Liver (tissue), 9 donors: Measurements from ENCODE around the gene GIMAP8. TPM values are rescaled to one million over a fixed set of nuclear protein-coding genes. Genes with fewer than 3 reads are reported as not detected.

Source experiments
- DNase-seq: peaks from one replicate; pipeline ENCODE4 v3.0.0-alpha.2; 2017; ENCODE audit warnings: low spot score
- H3K27ac ChIP-seq, 2 donors: one replicate each; pipeline ENCODE4 v1.7.0; 2013; ENCODE audit warnings: inconsistent platforms in 2 of 2, low read length in 2 of 2, control low read depth in 1 of 2, low read depth in 1 of 2, mild to moderate bottlenecking in 1 of 2
- H3K27me3 ChIP-seq, 4 donors: one replicate each; pipeline versions ENCODE4 v1.6.1 to v1.7.0; 2013; ENCODE audit warnings: low read length in 3 of 4, inconsistent platforms in 1 of 4, mild to moderate bottlenecking in 1 of 4, moderate library complexity in 1 of 4; ENCODE audit not compliant: control insufficient read depth in 4 of 4, insufficient read depth in 4 of 4
- H3K36me3 ChIP-seq, 4 donors: one replicate each; pipeline versions ENCODE4 v1.6.1 to v1.7.0; 2013; ENCODE audit warnings: low read length in 3 of 4, mild to moderate bottlenecking in 3 of 4, low read depth in 1 of 4, moderate library complexity in 1 of 4; ENCODE audit not compliant: control insufficient read depth in 4 of 4, insufficient read depth in 3 of 4
- H3K4me1 ChIP-seq, 4 donors: one replicate each; pipeline versions ENCODE4 v1.6.1 to v1.7.0; 2013; ENCODE audit warnings: low read length in 3 of 4, mild to moderate bottlenecking in 3 of 4, moderate library complexity in 1 of 4; ENCODE audit not compliant: control insufficient read depth in 4 of 4, insufficient read depth in 4 of 4
- H3K4me3 ChIP-seq, 3 donors: one replicate each; pipeline versions ENCODE4 v1.6.1 to v1.7.0; 2013; ENCODE audit warnings: low read length in 3 of 3, control low read depth in 1 of 3, low read depth in 1 of 3, mild to moderate bottlenecking in 1 of 3
- H3K9ac ChIP-seq, 2 donors: one replicate each; pipeline ENCODE4 v1.7.0; 2013; ENCODE audit warnings: low read length in 2 of 2, mild to moderate bottlenecking in 2 of 2, moderate library complexity in 2 of 2, control low read depth in 1 of 2, low read depth in 1 of 2
- H3K9me3 ChIP-seq, 4 donors: one replicate each; pipeline versions ENCODE4 v1.6.1 to v1.7.0; 2013; ENCODE audit warnings: low read length in 3 of 4; ENCODE audit not compliant: control insufficient read depth in 4 of 4
- EGR1 ChIP-seq, 2 donors: IDR thresholded peaks; 2 replicates each; pipeline ENCODE4 v1.6.1; 2016 to 2018; ENCODE audit warnings: antibody characterized with exemption in 2 of 2, low read depth in 2 of 2
- FOXA1 ChIP-seq: IDR thresholded peaks from 2 replicates; pipeline ENCODE4 v1.6.1; 2016; ENCODE audit warnings: antibody characterized with exemption
- FOXA2 ChIP-seq: IDR thresholded peaks from 2 replicates; pipeline ENCODE4 v1.6.1; 2016; ENCODE audit warnings: antibody characterized with exemption
- GABPA ChIP-seq, 2 donors: IDR thresholded peaks in 1 of 2; conservative IDR thresholded peaks in 1 of 2; 2 replicates each; pipeline ENCODE4 v1.6.1; 2016; ENCODE audit warnings: antibody characterized with exemption in 2 of 2, mild to moderate bottlenecking in 1 of 2, moderate library complexity in 1 of 2
- HNF4A ChIP-seq, 2 donors: conservative IDR thresholded peaks; 2 replicates each; pipeline ENCODE4 v1.6.1; 2016; ENCODE audit warnings: antibody characterized with exemption in 2 of 2, mild to moderate bottlenecking in 2 of 2
- HNF4G ChIP-seq: IDR thresholded peaks from 2 replicates; pipeline ENCODE4 v1.6.1; 2016; ENCODE audit warnings: antibody characterized with exemption
- JUND ChIP-seq, 2 donors: IDR thresholded peaks; 2 replicates each; pipeline ENCODE4 v1.6.1; 2016; ENCODE audit warnings: antibody characterized with exemption in 2 of 2
- NR2F2 ChIP-seq: IDR thresholded peaks from 2 replicates; pipeline ENCODE4 v1.6.1; 2016; ENCODE audit warnings: antibody characterized with exemption
- RAD21 ChIP-seq, 2 donors: IDR thresholded peaks; 2 replicates each; pipeline ENCODE4 v1.6.1; 2016; ENCODE audit warnings: antibody characterized with exemption in 2 of 2, mild to moderate bottlenecking in 2 of 2
- RXRA ChIP-seq, 2 donors: IDR thresholded peaks; 2 replicates each; pipeline ENCODE4 v1.6.1; 2017 to 2018; ENCODE audit warnings: antibody characterized with exemption in 2 of 2, mild to moderate bottlenecking in 1 of 2
- SP1 ChIP-seq: IDR thresholded peaks from 2 replicates; pipeline ENCODE4 v1.6.1; 2018; ENCODE audit warnings: antibody characterized with exemption, mild to moderate bottlenecking
- TAF1 ChIP-seq: conservative IDR thresholded peaks from 2 replicates; pipeline ENCODE4 v1.6.1; 2016; ENCODE audit warnings: antibody characterized with exemption, mild to moderate bottlenecking
- YY1 ChIP-seq: IDR thresholded peaks from 2 replicates; pipeline ENCODE4 v1.6.1; 2016; ENCODE audit warnings: antibody characterized with exemption, mild to moderate bottlenecking
- WGBS: extraction: QIAGEN DNeasy Blood & Tissue Kit; methylation state at CpG from one replicate; pipeline ENCODE4 v1.1.7; 2013; 5-methylcytosine and 5-hydroxymethylcytosine counted together
- polyA plus RNA-seq, 2 donors: library from polyadenylated mRNA; stranded (reverse) in 1 of 2; unstranded in 1 of 2; fragments of 200-250 nt in 1 of 2; fragments of >200 nt in 1 of 2; fragmentation: Nextera tagmentation in 1 of 2; extraction: Ambion mirVana in 1 of 2; gene quantifications; one replicate each; pipeline versions ENCODE4 v1.2.1 to v1.2.3, GENCODE V29; 2013 to 2015
- total RNA-seq, 2 donors: library from RNA; depleted of rRNA; stranded (reverse); fragments of >200 nt; gene quantifications; one replicate each; pipeline ENCODE4 v1.2.3, GENCODE V29; 2014
- TF ChIP-seq, protein P1 (sequence below): IDR thresholded peaks from 2 replicates; pipeline ENCODE4 v1.6.1; 2016; ENCODE audit warnings: antibody characterized with exemption
- TF ChIP-seq, protein P2 (sequence below): IDR thresholded peaks from 2 replicates; pipeline ENCODE4 v1.6.1; 2016; ENCODE audit warnings: antibody characterized with exemption
- TF ChIP-seq, protein P3 (sequence below): IDR thresholded peaks from 2 replicates; pipeline ENCODE4 v1.6.1; 2016; ENCODE audit warnings: antibody characterized with exemption
- TF ChIP-seq, protein P4 (sequence below): fragments of 150-350 bp; IDR thresholded peaks from 2 replicates; pipeline ENCODE4 v1.5.1; 2017; ENCODE audit warnings: improper control_type of control experiment, low read depth, low read length; ENCODE audit not compliant: missing input control
- TF ChIP-seq, protein P5 (sequence below): IDR thresholded peaks from 2 replicates; pipeline ENCODE4 v1.6.1; 2016; ENCODE audit warnings: antibody characterized with exemption, mild to moderate bottlenecking
- donor health status: healthy.
- donor health status: healthy.
- donor health status: healthy.
- donor health status: healthy.
- donor health status: healthy.

GIMAP8 gene
- total and polyA plus RNA-seq, 4 donors: 1.6 to 9.4 (median 7.6) TPM

DNA sequence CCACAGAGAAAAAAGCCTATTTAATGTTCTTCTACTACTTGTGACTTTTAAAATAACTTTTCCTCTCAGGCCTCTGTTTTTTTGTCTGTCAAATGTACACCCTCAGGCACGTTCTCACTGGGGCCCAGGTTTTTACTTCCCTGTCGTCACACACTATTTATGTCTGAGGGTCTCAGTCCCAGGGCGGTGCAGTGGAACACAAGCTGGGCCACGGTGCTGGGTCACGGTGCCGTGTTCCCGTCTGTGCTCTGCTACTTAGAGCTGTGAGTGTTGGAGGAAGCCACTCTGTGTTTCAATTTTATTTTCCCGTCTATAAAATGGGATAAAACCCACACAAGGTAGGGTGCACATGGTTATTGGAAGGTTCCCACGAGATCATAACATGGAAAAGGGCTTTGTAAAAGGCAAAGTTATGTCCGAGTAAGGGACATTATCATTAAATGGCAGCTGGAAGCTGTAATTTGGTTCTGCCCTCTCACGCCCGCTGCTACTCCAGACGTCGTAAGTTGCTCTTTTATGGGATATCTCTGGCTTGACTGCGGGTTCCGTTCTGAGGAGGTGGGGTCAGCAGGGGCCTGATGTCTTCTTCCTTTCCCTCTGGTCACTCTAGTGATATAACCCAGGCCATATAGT lies 46.1 kb upstream of the GIMAP8 start:
- no peaks in the 10 kb centered on the region for H3K9me3 ChIP-seq
- WGBS: 55% methylated on average over 16 of the region's 16 CpGs

DNA sequence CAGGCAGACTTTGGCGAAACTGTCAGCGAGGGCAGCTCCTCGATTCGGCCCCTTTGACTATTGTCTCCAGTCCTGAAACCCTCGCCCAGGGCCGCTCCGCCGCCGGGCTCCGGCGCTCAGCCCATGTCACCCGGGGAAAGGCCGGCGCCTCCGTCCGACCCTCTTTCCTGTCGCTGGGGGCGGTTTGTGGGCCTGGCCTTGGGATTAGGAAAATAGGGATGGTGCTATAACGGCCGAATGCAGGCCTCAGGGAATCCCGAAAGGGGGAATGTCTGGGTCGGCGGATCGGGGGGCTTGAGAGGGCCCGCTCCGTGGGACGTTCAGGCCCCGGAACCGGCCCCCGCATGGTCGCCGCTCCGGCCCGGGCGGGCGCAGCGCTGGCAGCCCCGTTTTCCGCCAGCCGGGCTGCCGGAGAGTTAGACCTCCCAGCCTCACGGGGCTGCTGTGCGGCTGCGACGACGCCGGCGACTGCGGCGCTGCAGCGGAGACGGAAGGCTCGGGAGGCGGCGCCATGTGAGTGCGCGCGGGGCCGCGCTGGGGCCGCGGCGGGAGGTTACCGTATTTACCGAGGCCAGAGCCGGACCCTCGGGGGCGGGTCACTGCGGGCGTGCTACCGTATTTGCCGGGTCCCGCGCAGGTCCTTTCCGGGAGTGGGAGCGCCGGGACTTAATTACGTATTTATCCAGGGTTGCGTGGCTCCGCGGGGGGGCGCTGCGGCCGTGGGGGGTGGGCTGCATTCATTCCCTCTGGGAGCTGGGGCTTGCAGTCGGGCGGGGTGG lies 45.4 kb upstream of the GIMAP8 start:
- H3K4me3 ChIP-seq: peak overlapping the region; percentile 60 to 74 (median 61)
- under 1% methylated on average over 86 of the region's 86 CpGs for WGBS
- peak overlapping the region; percentile 72 to 90 for H3K9ac ChIP-seq
- no peaks in the 10 kb centered on the region for H3K27me3 ChIP-seq
- peak; percentile 85 for DNase-seq
- peak overlapping the region; percentile 90 to 92 for H3K27ac ChIP-seq
- H3K36me3 ChIP-seq: no peaks in the 10 kb centered on the region
- TF ChIP-seq YY1 (peak; percentile 68), FOXA1 (no peak), RXRA (IDR thresholded peaks at IDR 0.05) (peak; percentile 68 to 76), EGR1 (IDR thresholded peaks at IDR 0.05; ENCODE audit: low read depth in 2 of 2) (no peak), HNF4G (no peak), TAF1 (peak; percentile 43), HNF4A (conservative IDR thresholded peaks at IDR 0.05) (peak; percentile 27 to 36), FOXA2 (peak; percentile 33), RAD21 (IDR thresholded peaks at IDR 0.05) (peak in 1 of 2 donors; percentile 24), NR2F2 (no peak), JUND (IDR thresholded peaks at IDR 0.05) (no peak), SP1 (peak; percentile 42), GABPA (IDR thresholded peaks at IDR 0.05 in 1 of 2, conservative IDR thresholded peaks at IDR 0.05 in 1 of 2) (peak in 1 of 2 donors; percentile 21)
- TF ChIP-seq, protein P1, sequence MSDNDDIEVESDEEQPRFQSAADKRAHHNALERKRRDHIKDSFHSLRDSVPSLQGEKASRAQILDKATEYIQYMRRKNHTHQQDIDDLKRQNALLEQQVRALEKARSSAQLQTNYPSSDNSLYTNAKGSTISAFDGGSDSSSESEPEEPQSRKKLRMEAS: no peak
- TF ChIP-seq, protein P2, sequence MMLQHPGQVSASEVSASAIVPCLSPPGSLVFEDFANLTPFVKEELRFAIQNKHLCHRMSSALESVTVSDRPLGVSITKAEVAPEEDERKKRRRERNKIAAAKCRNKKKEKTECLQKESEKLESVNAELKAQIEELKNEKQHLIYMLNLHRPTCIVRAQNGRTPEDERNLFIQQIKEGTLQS: no peak
- TF ChIP-seq, protein P3, sequence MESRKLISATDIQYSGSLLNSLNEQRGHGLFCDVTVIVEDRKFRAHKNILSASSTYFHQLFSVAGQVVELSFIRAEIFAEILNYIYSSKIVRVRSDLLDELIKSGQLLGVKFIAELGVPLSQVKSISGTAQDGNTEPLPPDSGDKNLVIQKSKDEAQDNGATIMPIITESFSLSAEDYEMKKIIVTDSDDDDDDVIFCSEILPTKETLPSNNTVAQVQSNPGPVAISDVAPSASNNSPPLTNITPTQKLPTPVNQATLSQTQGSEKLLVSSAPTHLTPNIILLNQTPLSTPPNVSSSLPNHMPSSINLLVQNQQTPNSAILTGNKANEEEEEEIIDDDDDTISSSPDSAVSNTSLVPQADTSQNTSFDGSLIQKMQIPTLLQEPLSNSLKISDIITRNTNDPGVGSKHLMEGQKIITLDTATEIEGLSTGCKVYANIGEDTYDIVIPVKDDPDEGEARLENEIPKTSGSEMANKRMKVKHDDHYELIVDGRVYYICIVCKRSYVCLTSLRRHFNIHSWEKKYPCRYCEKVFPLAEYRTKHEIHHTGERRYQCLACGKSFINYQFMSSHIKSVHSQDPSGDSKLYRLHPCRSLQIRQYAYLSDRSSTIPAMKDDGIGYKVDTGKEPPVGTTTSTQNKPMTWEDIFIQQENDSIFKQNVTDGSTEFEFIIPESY: no peak
- TF ChIP-seq, protein P4, sequence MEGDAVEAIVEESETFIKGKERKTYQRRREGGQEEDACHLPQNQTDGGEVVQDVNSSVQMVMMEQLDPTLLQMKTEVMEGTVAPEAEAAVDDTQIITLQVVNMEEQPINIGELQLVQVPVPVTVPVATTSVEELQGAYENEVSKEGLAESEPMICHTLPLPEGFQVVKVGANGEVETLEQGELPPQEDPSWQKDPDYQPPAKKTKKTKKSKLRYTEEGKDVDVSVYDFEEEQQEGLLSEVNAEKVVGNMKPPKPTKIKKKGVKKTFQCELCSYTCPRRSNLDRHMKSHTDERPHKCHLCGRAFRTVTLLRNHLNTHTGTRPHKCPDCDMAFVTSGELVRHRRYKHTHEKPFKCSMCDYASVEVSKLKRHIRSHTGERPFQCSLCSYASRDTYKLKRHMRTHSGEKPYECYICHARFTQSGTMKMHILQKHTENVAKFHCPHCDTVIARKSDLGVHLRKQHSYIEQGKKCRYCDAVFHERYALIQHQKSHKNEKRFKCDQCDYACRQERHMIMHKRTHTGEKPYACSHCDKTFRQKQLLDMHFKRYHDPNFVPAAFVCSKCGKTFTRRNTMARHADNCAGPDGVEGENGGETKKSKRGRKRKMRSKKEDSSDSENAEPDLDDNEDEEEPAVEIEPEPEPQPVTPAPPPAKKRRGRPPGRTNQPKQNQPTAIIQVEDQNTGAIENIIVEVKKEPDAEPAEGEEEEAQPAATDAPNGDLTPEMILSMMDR: peak; percentile 3
- TF ChIP-seq, protein P5, sequence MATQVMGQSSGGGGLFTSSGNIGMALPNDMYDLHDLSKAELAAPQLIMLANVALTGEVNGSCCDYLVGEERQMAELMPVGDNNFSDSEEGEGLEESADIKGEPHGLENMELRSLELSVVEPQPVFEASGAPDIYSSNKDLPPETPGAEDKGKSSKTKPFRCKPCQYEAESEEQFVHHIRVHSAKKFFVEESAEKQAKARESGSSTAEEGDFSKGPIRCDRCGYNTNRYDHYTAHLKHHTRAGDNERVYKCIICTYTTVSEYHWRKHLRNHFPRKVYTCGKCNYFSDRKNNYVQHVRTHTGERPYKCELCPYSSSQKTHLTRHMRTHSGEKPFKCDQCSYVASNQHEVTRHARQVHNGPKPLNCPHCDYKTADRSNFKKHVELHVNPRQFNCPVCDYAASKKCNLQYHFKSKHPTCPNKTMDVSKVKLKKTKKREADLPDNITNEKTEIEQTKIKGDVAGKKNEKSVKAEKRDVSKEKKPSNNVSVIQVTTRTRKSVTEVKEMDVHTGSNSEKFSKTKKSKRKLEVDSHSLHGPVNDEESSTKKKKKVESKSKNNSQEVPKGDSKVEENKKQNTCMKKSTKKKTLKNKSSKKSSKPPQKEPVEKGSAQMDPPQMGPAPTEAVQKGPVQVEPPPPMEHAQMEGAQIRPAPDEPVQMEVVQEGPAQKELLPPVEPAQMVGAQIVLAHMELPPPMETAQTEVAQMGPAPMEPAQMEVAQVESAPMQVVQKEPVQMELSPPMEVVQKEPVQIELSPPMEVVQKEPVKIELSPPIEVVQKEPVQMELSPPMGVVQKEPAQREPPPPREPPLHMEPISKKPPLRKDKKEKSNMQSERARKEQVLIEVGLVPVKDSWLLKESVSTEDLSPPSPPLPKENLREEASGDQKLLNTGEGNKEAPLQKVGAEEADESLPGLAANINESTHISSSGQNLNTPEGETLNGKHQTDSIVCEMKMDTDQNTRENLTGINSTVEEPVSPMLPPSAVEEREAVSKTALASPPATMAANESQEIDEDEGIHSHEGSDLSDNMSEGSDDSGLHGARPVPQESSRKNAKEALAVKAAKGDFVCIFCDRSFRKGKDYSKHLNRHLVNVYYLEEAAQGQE: no peak
- peaks cover 7 to 27% (median 16%) of the 10 kb centered on the region in 4 donors for H3K4me1 ChIP-seq
- H3K9me3 ChIP-seq: no peaks in the 10 kb centered on the region

More for the DNA sequence above, 46.1 kb upstream of the GIMAP8 start:
- peak overlapping the region; percentile 2 to 74 (median 61) for H3K4me3 ChIP-seq
- H3K4me1 ChIP-seq: peaks cover 7 to 27% (median 16%) of the 10 kb centered on the region in 4 donors
- TF ChIP-seq, protein P3: no peak
- peak; percentile 65 for TF ChIP-seq NR2F2
- DNase-seq: no peak
- H3K27ac ChIP-seq: peak overlapping the region; percentile 90 to 92
- peak overlapping the region; percentile 72 to 90 for H3K9ac ChIP-seq
- H3K27me3 ChIP-seq: no peaks in the 10 kb centered on the region
- no peaks in the 10 kb centered on the region for H3K36me3 ChIP-seq
